ENCODE data around the gene PLAC8L1.

DNA sequence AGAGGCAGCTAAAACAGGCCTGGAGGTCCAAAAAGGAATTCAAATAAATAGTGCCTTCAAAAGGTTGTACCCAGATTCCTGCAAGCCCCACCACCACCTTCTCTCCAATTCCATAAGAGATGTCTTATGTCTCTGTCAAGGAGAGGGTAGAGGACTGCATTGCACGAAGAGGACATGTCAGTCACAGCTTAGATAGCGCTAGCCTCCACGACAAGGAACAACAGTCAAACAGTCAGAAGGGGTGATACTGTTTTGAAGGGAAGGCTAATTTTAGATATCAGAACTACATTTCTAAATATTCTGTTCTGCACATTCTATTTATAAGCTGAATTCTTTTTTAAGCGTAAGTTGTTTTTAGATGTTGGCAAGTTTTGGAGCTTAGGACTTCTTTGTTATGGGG is 34.2 kb downstream of the PLAC8L1 start:
- TF ChIP-seq, protein P1, sequence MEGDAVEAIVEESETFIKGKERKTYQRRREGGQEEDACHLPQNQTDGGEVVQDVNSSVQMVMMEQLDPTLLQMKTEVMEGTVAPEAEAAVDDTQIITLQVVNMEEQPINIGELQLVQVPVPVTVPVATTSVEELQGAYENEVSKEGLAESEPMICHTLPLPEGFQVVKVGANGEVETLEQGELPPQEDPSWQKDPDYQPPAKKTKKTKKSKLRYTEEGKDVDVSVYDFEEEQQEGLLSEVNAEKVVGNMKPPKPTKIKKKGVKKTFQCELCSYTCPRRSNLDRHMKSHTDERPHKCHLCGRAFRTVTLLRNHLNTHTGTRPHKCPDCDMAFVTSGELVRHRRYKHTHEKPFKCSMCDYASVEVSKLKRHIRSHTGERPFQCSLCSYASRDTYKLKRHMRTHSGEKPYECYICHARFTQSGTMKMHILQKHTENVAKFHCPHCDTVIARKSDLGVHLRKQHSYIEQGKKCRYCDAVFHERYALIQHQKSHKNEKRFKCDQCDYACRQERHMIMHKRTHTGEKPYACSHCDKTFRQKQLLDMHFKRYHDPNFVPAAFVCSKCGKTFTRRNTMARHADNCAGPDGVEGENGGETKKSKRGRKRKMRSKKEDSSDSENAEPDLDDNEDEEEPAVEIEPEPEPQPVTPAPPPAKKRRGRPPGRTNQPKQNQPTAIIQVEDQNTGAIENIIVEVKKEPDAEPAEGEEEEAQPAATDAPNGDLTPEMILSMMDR (conservative IDR thresholded peaks at IDR 0.05; ENCODE audit: low read depth, low read length) = no peak
- no peak for TF ChIP-seq EZH2 (IDR thresholded peaks at IDR 0.05; ENCODE audit: borderline replicate concordance, low read depth, low read length, poor library complexity, severe bottlenecking)

Measured in A673 (cell line).